HL-60/S4 treated with phorbol 12-myristate 13-acetate at 8.2 ng/mL for 4 days and 3 days (cell line): ENCODE measurements around the gene SIPA1L2.
"Not testable (repeated sequence)": the region's sequence is repeated elsewhere in the genome, so short reads cannot be mapped to it uniquely, and the experiment has no call there.

Source experiments
- in situ Hi-C: fragments of 300-500 bp; cut with MboI; formaldehyde crosslinking; loops from 2 replicates; pipeline ENCODE4 v1.15.0; 2022; ENCODE audit warnings: low sequenced_read_pairs

Gene SIPA1L2

GRCh38 chr1:232620356-232620969 lies 9.5 kb downstream of the SIPA1L2 start:
- in situ Hi-C loops = no loop called here

DNA sequence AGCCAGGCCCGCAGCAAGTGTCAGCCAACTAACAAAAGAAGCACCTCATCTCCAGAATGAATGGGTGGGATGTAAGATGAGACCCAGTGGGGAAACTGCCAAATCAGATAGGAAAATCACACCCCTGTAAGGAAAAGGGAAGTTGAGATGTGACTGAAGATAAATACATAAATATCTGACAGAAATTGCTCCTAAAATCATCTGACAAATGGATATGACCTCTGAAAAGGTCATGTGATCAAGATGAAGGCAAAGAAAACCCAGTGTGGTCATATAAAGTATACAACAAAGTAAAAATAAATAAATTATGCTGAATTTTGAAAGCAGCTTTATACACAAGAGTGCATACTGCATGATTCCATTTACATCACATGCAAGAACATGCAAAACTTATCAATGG lies 12.7 kb downstream of the SIPA1L2 start:
- in situ Hi-C loops = no loop called here

DNA sequence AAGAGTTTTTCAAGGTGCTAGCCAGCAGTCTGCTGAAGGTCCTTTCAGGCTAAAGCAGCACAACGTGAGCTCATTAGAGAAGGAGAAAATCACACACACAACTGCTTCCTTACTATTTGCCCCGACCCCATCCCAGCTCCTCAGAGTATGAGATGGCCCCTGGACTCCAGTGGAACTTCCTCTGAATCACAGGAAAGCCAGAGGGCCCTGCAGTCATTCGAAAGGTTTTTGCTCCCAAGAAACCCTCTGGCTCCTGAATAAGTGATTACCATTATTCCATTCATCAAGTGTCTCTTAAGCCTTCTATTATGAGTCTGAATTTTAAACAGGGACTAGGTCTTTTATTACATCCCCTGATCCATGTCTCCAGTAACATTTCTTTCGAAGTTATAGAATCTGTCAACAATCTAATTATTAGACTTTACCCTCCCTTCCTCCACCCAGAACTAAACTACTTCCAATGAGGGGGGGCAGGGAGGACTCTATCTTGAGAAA lies 14.6 kb downstream of the SIPA1L2 start:
- in situ Hi-C loops = no loop called here

DNA sequence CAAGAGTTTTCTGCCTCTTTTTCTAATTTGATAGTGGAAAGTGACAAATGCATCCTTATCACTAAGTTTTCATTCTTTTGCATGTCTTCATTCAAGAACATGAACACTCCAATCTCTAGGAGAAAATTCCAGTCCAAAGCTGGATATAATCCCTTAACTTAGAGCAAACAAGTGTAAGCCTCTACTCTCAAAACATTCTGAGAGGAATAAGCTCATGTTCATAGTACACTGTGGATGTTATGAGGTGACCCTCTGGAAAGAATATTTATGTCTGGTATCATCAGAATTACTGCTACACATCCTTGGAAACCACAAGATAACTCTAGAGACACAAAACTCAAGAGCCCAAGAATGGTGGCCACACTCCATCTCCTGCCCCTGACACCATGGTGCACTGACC lies 15.1 kb downstream of the SIPA1L2 start:
- in situ Hi-C loops = no loop called here

GRCh38 chr1:232613752-232614381 lies 16.1 kb downstream of the SIPA1L2 start:
- in situ Hi-C loops = no loop called here

GRCh38 chr1:232612836-232613235 lies 17.1 kb downstream of the SIPA1L2 start:
- in situ Hi-C loops = not testable (repeated sequence)

GRCh38 chr1:232611834-232612233 lies 18.1 kb downstream of the SIPA1L2 start:
- in situ Hi-C loops = no loop called here

GRCh38 chr1:232610902-232611745 lies 18.8 kb downstream of the SIPA1L2 start:
- in situ Hi-C loops = not testable (repeated sequence)

DNA sequence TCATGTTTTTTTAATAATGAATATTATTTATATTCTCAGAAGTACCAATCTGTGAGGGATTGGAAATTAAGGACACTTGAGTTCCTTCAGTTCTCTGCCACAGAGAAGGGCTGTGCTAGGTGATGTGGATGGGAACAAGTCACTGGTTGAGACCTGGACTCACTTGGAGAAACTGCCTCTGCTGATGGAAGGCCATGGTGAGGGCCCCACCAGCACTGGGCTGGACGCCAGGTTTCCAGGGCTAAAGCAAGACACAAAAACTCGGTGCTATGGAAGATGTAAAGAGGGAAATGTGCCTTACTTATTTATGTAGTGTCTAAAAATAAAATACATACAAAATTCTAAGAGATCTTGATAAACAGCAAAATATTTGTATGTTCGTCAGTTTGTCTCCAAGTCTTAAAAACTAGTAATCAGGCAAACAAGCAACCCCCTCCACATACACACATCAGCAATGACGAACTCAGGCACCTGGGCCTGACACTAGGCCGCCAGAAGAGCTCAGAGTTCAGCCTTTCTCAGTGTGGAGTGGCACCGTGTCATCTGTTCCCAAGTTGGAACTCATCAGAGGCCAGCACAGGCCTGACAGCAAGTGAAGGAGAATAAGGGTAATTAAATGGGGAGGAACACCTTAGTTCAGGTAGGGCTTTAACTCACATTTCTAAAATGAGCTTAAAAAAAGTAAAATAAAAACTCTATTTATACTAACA lies 19.6 kb downstream of the SIPA1L2 start:
- in situ Hi-C loops = no loop called here

GRCh38 chr1:232608427-232608826 lies 21.5 kb downstream of the SIPA1L2 start:
- in situ Hi-C loops = no loop called here

- in situ Hi-C loops = no loop called here
Observed at GRCh38 chr1:232602622-232603021, 27.3 kb downstream of the SIPA1L2 start.

DNA sequence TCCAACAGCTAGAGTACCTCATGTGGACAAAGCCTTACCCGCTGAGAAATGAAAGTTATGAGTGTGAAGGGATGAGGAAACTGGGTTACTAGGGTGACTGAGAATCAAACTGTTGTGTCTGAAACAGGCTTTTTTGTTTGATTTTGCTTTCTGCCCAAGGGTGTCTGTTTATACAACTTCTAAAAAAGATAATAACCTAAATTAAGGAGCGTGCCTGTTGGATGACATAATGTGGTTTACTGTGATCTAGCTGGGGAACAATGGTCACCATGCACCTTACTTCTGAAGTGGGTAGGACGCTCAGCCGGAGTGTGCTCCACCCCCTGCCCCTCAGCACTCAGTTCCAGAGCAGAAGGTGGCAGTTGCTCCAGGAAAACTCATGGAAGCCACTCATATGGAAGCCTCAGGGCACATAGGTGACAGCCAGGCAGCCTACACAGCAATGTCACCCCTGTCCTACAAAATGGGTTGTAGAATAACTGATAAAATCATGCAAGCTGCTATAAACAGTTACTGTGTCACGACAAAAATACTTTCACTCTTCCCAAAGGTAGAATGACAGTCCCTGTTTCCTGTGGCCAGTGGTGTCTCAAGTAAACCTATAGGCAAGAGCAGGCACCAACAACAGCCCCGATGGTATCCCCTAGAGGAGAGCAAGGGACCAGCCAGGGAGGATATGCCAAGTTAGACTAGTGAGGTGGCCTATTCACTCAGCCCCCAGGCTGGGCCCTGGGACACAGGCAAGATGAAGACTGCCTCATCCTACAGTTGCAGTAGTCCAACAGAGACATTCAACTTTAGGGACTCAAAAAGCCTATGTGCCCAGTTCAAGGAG lies 29.3 kb downstream of the SIPA1L2 start:
- in situ Hi-C loops = no loop called here

DNA sequence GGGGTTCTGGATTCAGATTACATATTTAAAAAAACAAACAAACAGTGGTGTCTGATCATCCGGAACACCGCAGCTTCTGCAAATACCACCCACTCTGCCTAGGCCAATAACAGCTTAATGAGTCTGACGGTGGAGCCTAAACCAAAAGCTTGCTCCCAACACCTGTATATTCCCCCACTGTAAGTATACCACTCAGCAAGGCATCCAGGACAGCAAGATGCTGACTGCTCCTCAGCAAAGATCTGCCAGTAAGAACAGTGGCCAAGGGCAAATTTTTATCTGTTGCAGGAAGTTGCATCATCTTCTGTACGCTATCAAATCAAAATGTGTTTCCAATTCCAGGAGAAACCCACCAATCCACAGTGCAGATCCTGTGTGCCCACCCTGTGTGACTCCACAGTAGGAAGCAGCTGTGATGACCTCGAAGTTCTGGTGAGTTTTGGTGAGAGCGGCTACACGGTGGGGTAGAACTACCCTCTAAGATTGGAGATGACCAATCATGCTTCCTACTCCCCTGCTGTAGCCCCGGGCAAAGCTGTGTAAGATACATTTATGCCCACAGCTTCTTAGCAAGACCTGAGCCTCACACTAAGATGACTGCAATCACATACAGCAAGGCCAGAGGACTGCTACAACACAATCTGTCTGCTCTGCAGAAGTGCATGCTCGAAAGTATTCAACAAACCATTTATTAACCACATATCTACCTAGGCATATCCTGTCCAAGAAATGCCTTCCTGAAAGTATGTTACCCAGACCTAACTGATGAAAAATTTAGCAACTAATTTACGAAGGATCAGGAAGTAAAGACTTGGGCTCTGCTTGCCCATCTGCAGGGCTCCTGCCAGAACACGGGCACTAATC lies 30.5 kb downstream of the SIPA1L2 start:
- in situ Hi-C loops = no loop called here

GRCh38 chr1:232598837-232599177 lies 31.1 kb downstream of the SIPA1L2 start:
- in situ Hi-C loops = no loop called here

GRCh38 chr1:232598133-232598532 lies 31.8 kb downstream of the SIPA1L2 start:
- in situ Hi-C loops = no loop called here

- in situ Hi-C loops = no loop called here
Observed at GRCh38 chr1:232597721-232598120, 32.2 kb downstream of the SIPA1L2 start.

DNA sequence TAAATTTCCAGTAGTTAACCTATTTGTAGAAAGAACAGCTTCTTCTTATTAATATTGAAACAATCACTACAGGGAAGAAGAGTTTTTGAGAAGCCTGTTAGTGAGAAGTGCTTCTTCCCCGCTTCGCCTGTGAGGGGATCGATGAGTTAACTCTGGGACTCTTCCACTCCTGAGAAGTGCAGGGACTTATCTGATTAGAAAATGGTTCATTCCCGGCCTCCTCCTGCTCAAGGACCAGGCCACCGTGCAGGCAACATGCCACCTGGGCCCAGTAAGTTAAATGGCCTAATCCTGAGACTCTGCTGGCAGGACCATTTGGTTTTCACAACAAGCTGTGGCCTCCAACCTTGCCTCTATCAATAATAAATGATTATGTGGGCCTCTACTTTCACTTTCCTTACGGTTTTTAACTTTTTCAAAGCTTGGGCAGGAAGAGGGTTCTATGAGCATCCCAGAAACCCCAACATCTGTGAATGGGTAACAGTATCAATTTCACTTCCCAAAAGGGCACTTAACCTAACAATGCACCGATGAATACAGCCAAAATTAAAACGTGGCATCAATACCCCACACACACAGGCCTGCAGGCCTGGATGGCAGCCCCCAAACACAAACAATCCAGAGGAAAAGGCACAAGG lies 33.1 kb downstream of the SIPA1L2 start:
- in situ Hi-C loops = no loop called here

DNA sequence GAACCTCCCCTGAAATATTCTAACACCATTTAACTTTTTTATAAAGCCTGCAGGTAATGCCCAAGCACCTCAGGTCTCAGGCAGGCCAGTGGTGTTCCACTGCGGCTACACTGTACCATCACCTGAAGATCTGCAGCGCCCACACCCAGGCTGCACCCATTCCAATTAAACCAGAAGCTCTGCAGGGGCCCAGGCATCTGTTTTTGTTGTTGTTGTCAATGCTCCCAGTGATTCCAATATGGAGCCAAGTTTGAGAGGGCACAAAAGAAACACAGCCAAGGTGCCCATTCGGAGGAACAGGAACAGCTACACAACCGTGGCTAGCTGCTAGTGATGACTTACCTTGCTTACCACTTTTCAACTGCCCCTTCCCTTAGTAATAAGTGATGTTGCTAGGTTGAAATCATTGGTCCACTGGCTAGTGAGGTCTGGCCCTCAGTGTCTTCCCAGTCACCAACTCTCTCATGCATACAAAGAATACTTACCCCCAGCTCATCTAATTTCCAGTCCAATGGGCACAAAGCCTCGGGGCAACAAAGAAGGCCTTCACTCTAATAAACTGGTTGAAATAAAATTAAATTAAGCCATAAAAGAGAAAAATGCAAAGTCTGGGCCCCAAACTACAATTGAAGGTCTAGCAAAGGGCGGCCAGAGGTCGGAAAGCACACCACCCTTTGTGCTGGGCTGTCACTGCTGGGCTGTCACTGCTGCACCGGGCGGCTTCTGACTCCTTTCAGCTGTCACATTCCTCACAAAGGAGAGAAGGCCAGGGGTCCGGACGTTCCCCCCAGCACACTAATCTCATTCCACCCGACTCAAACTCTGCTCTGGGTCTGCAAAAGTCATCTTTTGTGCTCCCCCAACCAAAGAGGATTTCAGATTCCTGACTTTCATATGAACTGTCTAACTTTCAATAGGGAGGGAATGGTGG lies 34.9 kb downstream of the SIPA1L2 start:
- in situ Hi-C loops = no loop called here
